GM23338 (cell line): Measurements from ENCODE around the gene KAT6B. TPM values are rescaled to one million over a fixed set of nuclear protein-coding genes. Genes with fewer than 3 reads are reported as not detected.

Source experiments
- ATAC-seq: fragments of 200-7000 bp; cut with Tn5 transposase; 3 replicates; pipeline ENCODE4 v1.9.1; 2020
- DNase-seq: peaks from one replicate; pipeline ENCODE4 v3.0.0-alpha.2; 2015; ENCODE audit warnings: low spot score
- H2AFZ ChIP-seq: fragments of 200-600 bp; sonication (generic); 2 replicates; pipeline ENCODE4 v1.8.0; 2016; ENCODE audit warnings: antibody characterized with exemption, mild to moderate bottlenecking, moderate library complexity
- H3F3A ChIP-seq: fragments of 200-600 bp; sonication (generic); replicated peaks from 2 replicates; pipeline ENCODE4 v1.8.0; 2017; ENCODE audit warnings: antibody characterized with exemption, mixed run types, low read depth
- H3K27ac ChIP-seq: fragments of 200-600 bp; sonication (generic); 2 replicates; pipeline ENCODE4 v1.6.1; 2016; ENCODE audit warnings: low read depth
- H3K27me3 ChIP-seq: fragments of 200-600 bp; sonication (generic); 2 replicates; pipeline ENCODE4 v1.8.0; 2016; ENCODE audit warnings: mild to moderate bottlenecking, mixed run types, moderate library complexity; ENCODE audit not compliant: insufficient read depth
- H3K36me3 ChIP-seq: fragments of 200-600 bp; sonication (generic); 2 replicates; pipeline ENCODE4 v1.8.0; 2016; ENCODE audit warnings: mild to moderate bottlenecking; ENCODE audit not compliant: insufficient read depth
- H3K4me1 ChIP-seq: fragments of 200-600 bp; sonication (generic); 2 replicates; pipeline ENCODE4 v1.8.0; 2016; ENCODE audit warnings: mild to moderate bottlenecking, moderate library complexity; ENCODE audit not compliant: insufficient read depth
- H3K4me2 ChIP-seq: fragments of 200-600 bp; sonication (generic); 2 replicates; pipeline ENCODE4 v1.7.1; 2017; ENCODE audit warnings: mixed run types
- H3K4me3 ChIP-seq: fragments of 200-600 bp; sonication (generic); 2 replicates; pipeline ENCODE4 v1.6.1; 2016; ENCODE audit warnings: mixed run types
- H3K79me2 ChIP-seq: fragments of 200-600 bp; sonication (generic); replicated peaks from 2 replicates; pipeline ENCODE4 v1.8.0; 2017; ENCODE audit warnings: mild to moderate bottlenecking; ENCODE audit not compliant: insufficient read depth
- H3K9me2 ChIP-seq: fragments of 200-600 bp; sonication (generic); 2 replicates; pipeline ENCODE4 v1.8.0; 2017; ENCODE audit not compliant: insufficient read depth
- H4K20me1 ChIP-seq: fragments of 200-600 bp; sonication (generic); replicated peaks from 2 replicates; pipeline ENCODE4 v1.8.0; 2017; ENCODE audit warnings: mild to moderate bottlenecking; ENCODE audit not compliant: insufficient read depth
- H3K27ac Mint-ChIP-seq: 2 replicates; pipeline ENCODE4 v1.8.0; 2020; ENCODE audit warnings: inconsistent platforms, mild to moderate bottlenecking, moderate library complexity, mixed read lengths
- H3K27me3 Mint-ChIP-seq: 3 replicates; pipeline ENCODE4 v1.8.0; 2022; ENCODE audit warnings: low read depth, mild to moderate bottlenecking, moderate library complexity, mixed read lengths, inconsistent platforms; ENCODE audit not compliant: insufficient read depth, poor library complexity
- H3K36me3 Mint-ChIP-seq: 3 replicates; pipeline ENCODE4 v1.8.0; 2021; ENCODE audit warnings: low read depth, mild to moderate bottlenecking, inconsistent platforms, moderate library complexity, mixed read lengths
- H3K4me1 Mint-ChIP-seq: 3 replicates; pipeline ENCODE4 v1.8.0; 2020; ENCODE audit warnings: mild to moderate bottlenecking, inconsistent platforms, mixed read lengths
- H3K4me3 Mint-ChIP-seq: 3 replicates; pipeline ENCODE4 v1.8.0; 2021; ENCODE audit warnings: moderate library complexity, mild to moderate bottlenecking, inconsistent platforms, mixed read lengths
- H3K9me3 Mint-ChIP-seq: 3 replicates; pipeline ENCODE4 v1.8.0; 2020; ENCODE audit warnings: moderate library complexity, mild to moderate bottlenecking, inconsistent platforms, mixed read lengths
- CREB1 ChIP-seq: fragments of 250-450 bp; sonication (Bioruptor Pico); IDR thresholded peaks from 2 replicates; pipeline ENCODE4 v1.5.0; 2020; ENCODE audit warnings: low read depth, mild to moderate bottlenecking, moderate library complexity
- EZH2 ChIP-seq: fragments of 200-600 bp; sonication (generic); IDR thresholded peaks from one replicate; pipeline ENCODE4 v1.8.0; 2017; ENCODE audit warnings: antibody characterized with exemption, mild to moderate bottlenecking, low read depth; ENCODE audit not compliant: unreplicated experiment
- EZH2phosphoT487 ChIP-seq: fragments of 200-600 bp; sonication (generic); IDR thresholded peaks from one replicate; pipeline ENCODE4 v1.8.1; 2018; ENCODE audit warnings: antibody characterized with exemption; ENCODE audit not compliant: unreplicated experiment
- JUNB ChIP-seq: IDR thresholded peaks from one replicate; pipeline ENCODE4 v1.6.1; 2016; ENCODE audit warnings: antibody characterized with exemption; ENCODE audit not compliant: unreplicated experiment
- NANOG ChIP-seq: IDR thresholded peaks from 2 replicates; pipeline ENCODE4 v1.6.1; 2016; ENCODE audit warnings: antibody characterized with exemption, borderline replicate concordance
- POLR2AphosphoS5 ChIP-seq: IDR thresholded peaks from 2 replicates; pipeline ENCODE4 v1.6.1; 2016; ENCODE audit warnings: antibody characterized with exemption, low read depth
- STAT1 ChIP-seq: IDR thresholded peaks from one replicate; pipeline ENCODE4 v1.6.1; 2016; ENCODE audit warnings: antibody characterized with exemption; ENCODE audit not compliant: unreplicated experiment
- ZNF114 ChIP-seq: fragments of 250-450 bp; sonication (Bioruptor Pico); IDR thresholded peaks from 2 replicates; pipeline ENCODE4 v1.5.0; 2020; ENCODE audit warnings: mild to moderate bottlenecking, moderate library complexity
- ZNF331 ChIP-seq: fragments of 250-450 bp; sonication (Bioruptor Pico); IDR thresholded peaks from 2 replicates; pipeline ENCODE4 v1.5.0; 2020; ENCODE audit warnings: low read depth, mild to moderate bottlenecking, moderate library complexity
- polyA plus RNA-seq: library from polyadenylated mRNA; unstranded; fragments of >200 nt; fragmentation: Nextera tagmentation; extraction: Ambion mirVana; gene quantifications from 2 replicates; pipeline ENCODE4 v1.2.1, GENCODE V29; 2016
- total RNA-seq: library from RNA; depleted of rRNA; stranded (reverse); fragments of >200 nt; shearing (Covaris generic); gene quantifications from 2 replicates; pipeline ENCODE4 v1.2.3, GENCODE V29; 2014
- TF ChIP-seq, protein P1 (sequence below), 2 experiments: fragments of 200-600 bp in 1 of 2; sonication (generic) in 1 of 2; conservative IDR thresholded peaks; 2 replicates each; pipeline versions ENCODE4 v1.5.1 to v1.6.1; 2016 to 2017; ENCODE audit warnings: antibody characterized with exemption in 2 of 2, low read depth in 2 of 2, mild to moderate bottlenecking in 2 of 2, moderate library complexity in 1 of 2
- TF ChIP-seq, protein P2 (sequence below): IDR thresholded peaks from one replicate; pipeline ENCODE4 v1.6.1; 2018; ENCODE audit warnings: antibody characterized with exemption; ENCODE audit not compliant: unreplicated experiment

The KAT6B gene
- total and polyA plus RNA-seq, 2 experiments from 2014 or later = 21.3 to 31.4 TPM

DNA sequence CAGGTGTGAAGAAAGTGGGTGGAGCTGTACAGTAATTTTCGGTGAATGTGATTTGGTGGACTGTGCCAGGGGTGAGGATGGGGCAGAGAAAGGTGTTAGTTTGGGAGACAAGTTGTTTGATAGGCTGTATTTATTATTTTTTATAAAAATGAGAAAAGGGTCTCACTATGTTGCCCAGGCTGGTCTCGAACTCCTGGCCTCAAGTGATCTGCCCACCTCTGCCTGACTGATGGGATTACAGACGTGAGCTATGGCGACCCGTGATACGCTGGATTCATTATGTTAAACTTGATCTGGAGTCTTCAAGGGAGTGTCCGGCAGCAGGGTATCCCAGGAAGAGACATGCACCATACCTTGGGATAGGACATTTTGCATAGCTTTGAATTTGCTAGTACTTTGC lies 1.3 kb downstream of the KAT6B start:
- Histone ChIP-seq H4K20me1 (peaks cover 18% of the 10 kb centered on the region), H3K79me2 (peaks cover 55% of the 10 kb centered on the region), H3K36me3 (no peaks in the 10 kb centered on the region), H3K4me1 (peaks cover 14% of the 10 kb centered on the region), H3K4me2 (peak overlapping the region; percentile 95), H3K27ac (no peak overlapping the region), H3K4me3 (peak overlapping the region; percentile 85), H3K27me3 (no peaks in the 10 kb centered on the region), H3F3A (no peaks in the 10 kb centered on the region), H3K9me2 (no peaks in the 10 kb centered on the region), H2AFZ (no peak overlapping the region)
- H3K4me3 Mint-ChIP-seq = peak overlapping the region; percentile 85
- peaks cover 38% of the 10 kb centered on the region for H3K4me1 Mint-ChIP-seq
- H3K9me3 Mint-ChIP-seq = peaks cover 3% of the 10 kb centered on the region; the same call in 2 of the 3 replicates
- no peak for ATAC-seq
- H3K27me3 Mint-ChIP-seq = peaks cover 25% of the 10 kb centered on the region
- no peak for DNase-seq
- TF ChIP-seq STAT1 (no peak), ZNF331 (no peak), CREB1 (CRISPR knock-in tag) (no peak), ZNF114 (CRISPR knock-in tag) (no peak), EZH2phosphoT487 (no peak), JUNB (no peak)
- TF ChIP-seq, protein P1, sequence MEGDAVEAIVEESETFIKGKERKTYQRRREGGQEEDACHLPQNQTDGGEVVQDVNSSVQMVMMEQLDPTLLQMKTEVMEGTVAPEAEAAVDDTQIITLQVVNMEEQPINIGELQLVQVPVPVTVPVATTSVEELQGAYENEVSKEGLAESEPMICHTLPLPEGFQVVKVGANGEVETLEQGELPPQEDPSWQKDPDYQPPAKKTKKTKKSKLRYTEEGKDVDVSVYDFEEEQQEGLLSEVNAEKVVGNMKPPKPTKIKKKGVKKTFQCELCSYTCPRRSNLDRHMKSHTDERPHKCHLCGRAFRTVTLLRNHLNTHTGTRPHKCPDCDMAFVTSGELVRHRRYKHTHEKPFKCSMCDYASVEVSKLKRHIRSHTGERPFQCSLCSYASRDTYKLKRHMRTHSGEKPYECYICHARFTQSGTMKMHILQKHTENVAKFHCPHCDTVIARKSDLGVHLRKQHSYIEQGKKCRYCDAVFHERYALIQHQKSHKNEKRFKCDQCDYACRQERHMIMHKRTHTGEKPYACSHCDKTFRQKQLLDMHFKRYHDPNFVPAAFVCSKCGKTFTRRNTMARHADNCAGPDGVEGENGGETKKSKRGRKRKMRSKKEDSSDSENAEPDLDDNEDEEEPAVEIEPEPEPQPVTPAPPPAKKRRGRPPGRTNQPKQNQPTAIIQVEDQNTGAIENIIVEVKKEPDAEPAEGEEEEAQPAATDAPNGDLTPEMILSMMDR (conservative IDR thresholded peaks at IDR 0.05; ENCODE audit: low read depth in 2 of 2) = no peak
- TF ChIP-seq, protein P2, sequence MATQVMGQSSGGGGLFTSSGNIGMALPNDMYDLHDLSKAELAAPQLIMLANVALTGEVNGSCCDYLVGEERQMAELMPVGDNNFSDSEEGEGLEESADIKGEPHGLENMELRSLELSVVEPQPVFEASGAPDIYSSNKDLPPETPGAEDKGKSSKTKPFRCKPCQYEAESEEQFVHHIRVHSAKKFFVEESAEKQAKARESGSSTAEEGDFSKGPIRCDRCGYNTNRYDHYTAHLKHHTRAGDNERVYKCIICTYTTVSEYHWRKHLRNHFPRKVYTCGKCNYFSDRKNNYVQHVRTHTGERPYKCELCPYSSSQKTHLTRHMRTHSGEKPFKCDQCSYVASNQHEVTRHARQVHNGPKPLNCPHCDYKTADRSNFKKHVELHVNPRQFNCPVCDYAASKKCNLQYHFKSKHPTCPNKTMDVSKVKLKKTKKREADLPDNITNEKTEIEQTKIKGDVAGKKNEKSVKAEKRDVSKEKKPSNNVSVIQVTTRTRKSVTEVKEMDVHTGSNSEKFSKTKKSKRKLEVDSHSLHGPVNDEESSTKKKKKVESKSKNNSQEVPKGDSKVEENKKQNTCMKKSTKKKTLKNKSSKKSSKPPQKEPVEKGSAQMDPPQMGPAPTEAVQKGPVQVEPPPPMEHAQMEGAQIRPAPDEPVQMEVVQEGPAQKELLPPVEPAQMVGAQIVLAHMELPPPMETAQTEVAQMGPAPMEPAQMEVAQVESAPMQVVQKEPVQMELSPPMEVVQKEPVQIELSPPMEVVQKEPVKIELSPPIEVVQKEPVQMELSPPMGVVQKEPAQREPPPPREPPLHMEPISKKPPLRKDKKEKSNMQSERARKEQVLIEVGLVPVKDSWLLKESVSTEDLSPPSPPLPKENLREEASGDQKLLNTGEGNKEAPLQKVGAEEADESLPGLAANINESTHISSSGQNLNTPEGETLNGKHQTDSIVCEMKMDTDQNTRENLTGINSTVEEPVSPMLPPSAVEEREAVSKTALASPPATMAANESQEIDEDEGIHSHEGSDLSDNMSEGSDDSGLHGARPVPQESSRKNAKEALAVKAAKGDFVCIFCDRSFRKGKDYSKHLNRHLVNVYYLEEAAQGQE = no peak
- no peaks in the 10 kb centered on the region for H3K36me3 Mint-ChIP-seq
- H3K27ac Mint-ChIP-seq = no peak overlapping the region

DNA sequence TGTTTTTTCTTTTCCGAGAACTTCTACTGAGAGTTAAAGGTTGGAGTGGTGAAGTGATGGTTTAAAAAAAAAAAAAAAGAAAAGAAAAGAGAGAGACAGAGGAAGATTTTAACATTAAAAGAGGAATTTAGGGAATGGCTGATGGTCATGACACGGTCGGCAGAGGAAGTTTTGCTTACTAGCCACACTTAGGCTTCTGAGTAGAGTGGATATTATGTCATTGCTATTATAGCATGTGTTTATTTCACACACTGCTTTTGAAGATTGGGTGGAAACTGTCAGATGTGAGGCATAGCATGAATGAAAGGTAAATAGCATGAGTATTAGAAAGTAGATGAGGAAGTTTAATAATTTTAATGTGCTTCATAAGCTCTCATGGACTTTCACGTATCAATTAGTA lies 2.5 kb downstream of the KAT6B start:
- Histone ChIP-seq H3K4me1 (peaks cover 8% of the 10 kb centered on the region), H3K27me3 (no peaks in the 10 kb centered on the region), H3F3A (no peaks in the 10 kb centered on the region), H2AFZ (no peak overlapping the region), H3K79me2 (peaks cover 68% of the 10 kb centered on the region), H3K4me2 (no peak overlapping the region), H3K36me3 (no peaks in the 10 kb centered on the region), H3K9me2 (no peaks in the 10 kb centered on the region), H3K27ac (no peak overlapping the region), H3K4me3 (no peak overlapping the region), H4K20me1 (peaks cover 23% of the 10 kb centered on the region)
- DNase-seq (no peak), ATAC-seq (no peak)
- no peak overlapping the region for H3K27ac Mint-ChIP-seq
- TF ChIP-seq EZH2phosphoT487 (no peak), POLR2AphosphoS5 (no peak), NANOG (no peak), ZNF331 (no peak), ZNF114 (CRISPR knock-in tag) (no peak), EZH2 (no peak)
- TF ChIP-seq, protein P1 (conservative IDR thresholded peaks at IDR 0.05; ENCODE audit: low read depth in 2 of 2) = no peak
- peaks cover 23% of the 10 kb centered on the region for H3K27me3 Mint-ChIP-seq
- H3K9me3 Mint-ChIP-seq = peaks cover 3% of the 10 kb centered on the region; the same call in 2 of the 3 replicates
- H3K36me3 Mint-ChIP-seq = no peaks in the 10 kb centered on the region
- no peak overlapping the region for H3K4me3 Mint-ChIP-seq
- H3K4me1 Mint-ChIP-seq = peaks cover 34% of the 10 kb centered on the region
